Nephron (organoid): Measurements from ENCODE around the gene PKP4.

Experiments
- H3K27ac Mint-ChIP-seq, 3 experiments: 2 replicates each; pipeline ENCODE4 v1.8.0; 2020; ENCODE audit warnings: mixed read lengths in 3 of 3, mild to moderate bottlenecking in 2 of 3, moderate library complexity in 1 of 3
- H3K27me3 Mint-ChIP-seq: 2 replicates; pipeline ENCODE4 v1.8.0; 2021; ENCODE audit warnings: low read depth, mild to moderate bottlenecking, moderate library complexity, mixed read lengths
- H3K36me3 Mint-ChIP-seq: 2 replicates; pipeline ENCODE4 v1.8.0; 2020; ENCODE audit warnings: low read depth, mixed read lengths
- H3K4me1 Mint-ChIP-seq: 2 replicates; pipeline ENCODE4 v1.8.0; 2020; ENCODE audit warnings: mixed read lengths
- H3K4me3 Mint-ChIP-seq, 3 experiments: 2 replicates each; pipeline ENCODE4 v1.8.0; 2020; ENCODE audit warnings: mild to moderate bottlenecking in 3 of 3, mixed read lengths in 3 of 3, moderate library complexity in 2 of 3
- H3K9me3 Mint-ChIP-seq: 2 replicates; pipeline ENCODE4 v1.8.0; 2020; ENCODE audit warnings: mixed read lengths
- TF ChIP-seq, protein P1 (sequence below), 3 experiments: fragments of 200-600 bp; sonication (generic); IDR thresholded peaks; one replicate each; pipeline ENCODE4 v1.5.0; 2021; ENCODE audit warnings: antibody characterized with exemption in 3 of 3; ENCODE audit not compliant: unreplicated experiment in 3 of 3

Gene PKP4

DNA sequence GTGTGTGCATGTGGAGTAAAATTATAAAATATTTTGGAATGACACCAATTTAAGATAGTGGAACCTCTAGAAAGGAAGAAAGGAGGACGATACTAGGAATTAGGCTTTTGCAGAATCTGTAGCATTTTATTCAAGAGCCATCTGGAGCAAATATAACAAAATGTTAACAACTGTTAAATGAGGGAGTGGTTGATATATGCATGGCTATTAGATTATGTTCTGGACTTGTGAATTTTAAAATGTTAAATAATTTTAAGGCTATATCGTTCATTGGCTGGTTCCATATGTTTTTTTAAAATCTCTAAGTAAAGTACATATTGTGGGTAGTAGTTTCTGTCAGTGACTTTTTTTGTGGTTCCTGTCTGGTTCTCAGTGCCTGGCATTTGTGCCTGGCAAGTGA lies 123.2 kb downstream of the PKP4 start:
- H3K4me3 Mint-ChIP-seq = no peak overlapping the region
- H3K4me1 Mint-ChIP-seq = no peaks in the 10 kb centered on the region
- H3K36me3 Mint-ChIP-seq = peaks cover 31% of the 10 kb centered on the region

DNA sequence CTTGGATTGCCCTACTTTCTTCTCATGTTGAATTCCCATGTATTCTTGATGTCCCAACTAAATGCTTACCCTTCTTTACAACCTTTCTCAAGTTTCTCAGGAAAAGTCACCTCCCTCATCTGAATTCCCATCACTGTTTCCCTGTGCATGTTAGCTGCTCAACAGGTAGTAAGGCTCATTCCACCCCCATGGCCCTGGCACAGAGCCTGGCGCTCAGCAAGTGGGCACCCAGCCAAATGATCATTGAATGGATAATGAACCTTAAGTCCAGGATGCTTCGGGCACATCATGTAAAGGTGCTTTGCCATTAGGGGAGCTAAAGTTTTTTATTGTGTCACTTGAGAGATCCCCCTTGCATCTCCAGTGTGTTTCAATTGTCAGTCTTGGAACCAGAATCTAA lies 124.0 kb downstream of the PKP4 start:
- Mint-ChIP-seq H3K9me3 (no peaks in the 10 kb centered on the region), H3K27ac (peak overlapping the region in 1 of 3 experiments; percentile 34)

More for the DNA sequence above, 123.2 kb downstream of the PKP4 start:
- H3K27me3 Mint-ChIP-seq = no peaks in the 10 kb centered on the region
- no peak overlapping the region for H3K27ac Mint-ChIP-seq
- H3K9me3 Mint-ChIP-seq = no peaks in the 10 kb centered on the region
- TF ChIP-seq, protein P1, sequence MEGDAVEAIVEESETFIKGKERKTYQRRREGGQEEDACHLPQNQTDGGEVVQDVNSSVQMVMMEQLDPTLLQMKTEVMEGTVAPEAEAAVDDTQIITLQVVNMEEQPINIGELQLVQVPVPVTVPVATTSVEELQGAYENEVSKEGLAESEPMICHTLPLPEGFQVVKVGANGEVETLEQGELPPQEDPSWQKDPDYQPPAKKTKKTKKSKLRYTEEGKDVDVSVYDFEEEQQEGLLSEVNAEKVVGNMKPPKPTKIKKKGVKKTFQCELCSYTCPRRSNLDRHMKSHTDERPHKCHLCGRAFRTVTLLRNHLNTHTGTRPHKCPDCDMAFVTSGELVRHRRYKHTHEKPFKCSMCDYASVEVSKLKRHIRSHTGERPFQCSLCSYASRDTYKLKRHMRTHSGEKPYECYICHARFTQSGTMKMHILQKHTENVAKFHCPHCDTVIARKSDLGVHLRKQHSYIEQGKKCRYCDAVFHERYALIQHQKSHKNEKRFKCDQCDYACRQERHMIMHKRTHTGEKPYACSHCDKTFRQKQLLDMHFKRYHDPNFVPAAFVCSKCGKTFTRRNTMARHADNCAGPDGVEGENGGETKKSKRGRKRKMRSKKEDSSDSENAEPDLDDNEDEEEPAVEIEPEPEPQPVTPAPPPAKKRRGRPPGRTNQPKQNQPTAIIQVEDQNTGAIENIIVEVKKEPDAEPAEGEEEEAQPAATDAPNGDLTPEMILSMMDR (IDR thresholded peaks at IDR 0.05; ENCODE audit: unreplicated experiment in 3 of 3) = no peak

DNA sequence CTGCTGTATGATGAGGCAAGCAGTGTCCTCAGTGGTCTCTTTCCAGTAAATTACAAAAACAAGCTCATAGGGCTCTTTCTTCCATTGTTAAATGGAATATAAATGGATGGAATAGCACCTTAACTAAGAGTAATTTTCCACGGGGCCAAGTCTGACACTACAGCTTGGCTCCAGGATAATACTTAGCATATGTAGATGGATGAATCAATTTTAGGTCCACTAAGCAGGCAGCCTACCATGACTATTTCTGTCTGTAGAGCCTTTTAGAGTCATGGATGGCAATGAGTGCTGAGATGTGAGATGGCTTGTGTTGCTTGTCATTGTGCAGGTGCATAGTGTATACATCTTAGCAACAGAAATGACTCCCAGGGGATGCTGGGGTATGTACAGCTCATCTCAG lies 125.9 kb downstream of the PKP4 start:
- Mint-ChIP-seq H3K27ac (no peak overlapping the region), H3K36me3 (peaks cover 34% of the 10 kb centered on the region), H3K27me3 (no peaks in the 10 kb centered on the region), H3K9me3 (no peaks in the 10 kb centered on the region), H3K4me1 (no peaks in the 10 kb centered on the region), H3K4me3 (no peak overlapping the region)
- TF ChIP-seq, protein P1 (IDR thresholded peaks at IDR 0.05; ENCODE audit: unreplicated experiment in 3 of 3) = no peak

More for the DNA sequence above, 124.0 kb downstream of the PKP4 start:
- H3K27me3 Mint-ChIP-seq = no peaks in the 10 kb centered on the region
- no peak overlapping the region for H3K4me3 Mint-ChIP-seq
- peaks cover 31% of the 10 kb centered on the region for H3K36me3 Mint-ChIP-seq
- no peaks in the 10 kb centered on the region for H3K4me1 Mint-ChIP-seq
- TF ChIP-seq, protein P1 (IDR thresholded peaks at IDR 0.05; ENCODE audit: unreplicated experiment in 3 of 3) = no peak

DNA sequence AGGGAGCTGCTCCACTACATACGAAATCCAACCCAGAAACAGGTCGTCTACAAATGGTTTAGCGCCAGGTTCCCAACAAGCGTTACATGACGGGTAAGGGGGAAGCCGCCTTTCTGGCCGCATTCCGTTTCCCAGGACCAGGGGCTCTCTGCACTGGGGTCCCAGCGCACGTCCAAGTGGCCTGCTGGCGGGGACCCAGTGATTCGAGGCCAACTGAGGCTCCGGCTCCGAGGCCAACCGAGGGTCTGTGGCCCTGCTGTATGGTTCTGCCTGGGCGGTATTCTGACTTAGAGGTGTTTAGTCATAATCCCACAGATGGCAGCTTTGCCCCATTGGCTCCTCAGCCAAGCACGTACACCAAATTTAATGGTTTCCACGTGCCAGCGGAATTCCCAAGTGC lies 127.2 kb downstream of the PKP4 start:
- TF ChIP-seq, protein P1 (IDR thresholded peaks at IDR 0.05; ENCODE audit: unreplicated experiment in 3 of 3) = no peak
- H3K4me3 Mint-ChIP-seq = no peak overlapping the region
- no peaks in the 10 kb centered on the region for H3K4me1 Mint-ChIP-seq
- H3K36me3 Mint-ChIP-seq = peaks cover 38% of the 10 kb centered on the region
- no peaks in the 10 kb centered on the region for H3K27me3 Mint-ChIP-seq
- no peaks in the 10 kb centered on the region for H3K9me3 Mint-ChIP-seq
- no peak overlapping the region for H3K27ac Mint-ChIP-seq

DNA sequence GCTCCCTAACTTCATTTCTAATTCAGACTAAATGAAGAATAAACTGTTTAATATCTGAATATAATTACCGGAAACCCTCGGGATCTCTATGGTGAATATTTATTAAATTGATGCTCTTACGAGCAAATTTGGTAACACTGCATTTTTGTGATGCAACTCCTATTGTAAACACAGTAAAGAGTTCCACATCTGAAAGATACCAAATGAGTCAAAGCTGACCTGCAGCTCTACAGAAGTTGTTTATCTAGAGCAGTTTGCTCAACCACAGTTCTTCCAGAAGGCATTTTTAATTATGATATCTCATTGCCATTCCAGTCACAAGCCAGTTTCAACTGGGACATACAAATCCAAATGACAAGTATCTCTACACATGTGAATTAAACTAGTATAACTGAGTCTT lies 129.7 kb downstream of the PKP4 start:
- Mint-ChIP-seq H3K4me3 (no peak overlapping the region), H3K27ac (no peak overlapping the region), H3K36me3 (peaks cover 26% of the 10 kb centered on the region), H3K4me1 (no peaks in the 10 kb centered on the region), H3K9me3 (no peaks in the 10 kb centered on the region), H3K27me3 (no peaks in the 10 kb centered on the region)
- TF ChIP-seq, protein P1 (IDR thresholded peaks at IDR 0.05; ENCODE audit: unreplicated experiment in 3 of 3) = no peak

DNA sequence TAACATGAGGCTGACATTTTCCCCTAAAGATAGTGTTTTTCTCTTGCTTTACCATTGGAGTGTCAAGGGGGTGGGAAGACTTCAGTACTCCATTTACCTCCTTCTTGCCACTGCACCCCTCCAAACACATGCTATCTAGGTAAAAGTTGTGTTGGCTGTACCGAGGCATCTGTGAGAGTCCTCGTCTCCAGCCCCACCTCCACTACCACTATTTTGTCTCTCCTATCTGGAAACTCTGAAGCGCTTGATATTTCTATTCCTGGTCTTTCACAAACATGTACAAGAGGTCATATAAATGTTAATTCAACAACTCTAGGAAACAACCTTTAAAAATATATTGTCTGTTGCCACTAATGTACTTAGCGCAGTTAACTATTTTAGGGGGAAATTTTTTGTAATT lies 132.6 kb downstream of the PKP4 start:
- H3K36me3 Mint-ChIP-seq = peaks cover 14% of the 10 kb centered on the region
- no peak overlapping the region for H3K27ac Mint-ChIP-seq
- TF ChIP-seq, protein P1 (IDR thresholded peaks at IDR 0.05; ENCODE audit: unreplicated experiment in 3 of 3) = no peak
- no peak overlapping the region for H3K4me3 Mint-ChIP-seq
- H3K27me3 Mint-ChIP-seq = no peaks in the 10 kb centered on the region
- no peaks in the 10 kb centered on the region for H3K9me3 Mint-ChIP-seq
- peaks cover 14% of the 10 kb centered on the region for H3K4me1 Mint-ChIP-seq
